Measurements from ENCODE around the gene CD247. TPM values are rescaled to one million over a fixed set of nuclear protein-coding genes. Genes with fewer than 3 reads are reported as not detected.

Gene CD247
- total and polyA plus RNA-seq, 2 of the 13 experiments (the other 11 are each of a cell fraction or from before 2014, with no cell fraction given) = 0.20 TPM; not detected in 1

DNA sequence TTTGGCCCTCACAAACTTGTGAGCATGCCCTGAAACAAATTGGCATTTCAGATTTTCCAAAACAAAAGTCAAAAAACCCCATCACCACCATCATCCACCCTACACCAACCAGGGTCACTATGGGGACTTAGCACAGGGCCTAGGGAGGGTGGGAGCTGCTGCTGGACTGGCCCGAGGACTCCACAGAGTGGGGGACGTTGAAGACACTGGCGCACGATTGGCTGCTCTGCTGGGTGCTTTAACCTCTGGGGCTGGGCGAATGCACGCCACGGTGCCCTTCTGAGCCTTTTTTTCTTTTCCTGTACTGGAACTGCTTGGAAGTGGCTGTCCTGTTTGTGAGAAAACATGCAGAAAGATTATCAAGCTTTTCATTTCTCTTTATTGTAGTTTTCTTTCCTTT, 92.8 kb downstream of the CD247 start:
- in situ Hi-C loops (cut with HindIII; ENCODE audit: extremely low pct_ligation_motif_present, low pct_unique_long_range_greater_than_20kb) (no loop called here), intact Hi-C loops (cut with micrococcal nuclease; ENCODE audit: unreplicated experiment) (no loop called here)
- Histone ChIP-seq H3K27ac (ENCODE audit: extremely low read length, insufficient read depth, low read length) (no peak overlapping the region), H3K9ac (ENCODE audit: insufficient read depth, low read depth, low read length) (no peak overlapping the region), H3K4me2 (ENCODE audit: low read depth, low read length) (no peak overlapping the region), H3K9me3 (ENCODE audit: low read length) (no peaks in the 10 kb centered on the region), H3K4me1 (ENCODE audit: insufficient read depth, low read length) (0 out of 2 replicates have a peak, but pooled peaks cover 4% of the 10 kb centered on the region), H2AFZ (ENCODE audit: low read length) (no peak overlapping the region), H3K36me3 (replicated peaks in 1 of 2; ENCODE audit: control insufficient read depth in 1 of 2, insufficient read depth in 2 of 2, low read length in 2 of 2) (peaks cover 0 to 3% of the 10 kb centered on the region in 2 experiments; a peak in 1 of 5 replicates), H3K79me2 (ENCODE audit: insufficient read depth, low read length) (no peaks in the 10 kb centered on the region), H3K4me3 (replicated peaks in 1 of 3; ENCODE audit: insufficient read depth in 1 of 3, low read depth in 2 of 3, low read length in 3 of 3) (no peak overlapping the region), H4K20me1 (ENCODE audit: insufficient read depth, low read length) (no peaks in the 10 kb centered on the region), H3K27me3 (ENCODE audit: control insufficient read depth in 1 of 2, insufficient read depth in 2 of 2, low read length in 2 of 2) (no peaks in the 10 kb centered on the region; a peak in 1 of 5 replicates)
- FAIRE-seq (no peak), DNase-seq (ENCODE audit: low spot score) (no peak), ATAC-seq (no peak)
- ChIA-PET CTCF (ENCODE audit: low intra/inter-chr PET ratio, low total read pairs) (no interaction called here), POLR2A (no interaction called here)
- no peak for TF ChIP-seq ZFX (CRISPR knock-in tag; IDR thresholded peaks at IDR 0.05; ENCODE audit: low read depth)
- TF ChIP-seq HNF4A (CRISPR knock-in tag; IDR thresholded peaks at IDR 0.05) = no peak
- no peak for TF ChIP-seq ZNF713 (CRISPR knock-in tag; IDR thresholded peaks at IDR 0.05)
- TF ChIP-seq ZBTB7A (CRISPR knock-in tag; IDR thresholded peaks at IDR 0.05) = no peak
- no peak for TF ChIP-seq ZNF484 (CRISPR knock-in tag; IDR thresholded peaks at IDR 0.05; ENCODE audit: borderline replicate concordance, low read depth)
- TF ChIP-seq ATF7-NPFF (CRISPR knock-in tag; IDR thresholded peaks at IDR 0.05; ENCODE audit: low read depth) = no peak
- TF ChIP-seq NFYC (CRISPR knock-in tag; IDR thresholded peaks at IDR 0.05) = no peak
- TF ChIP-seq, protein P1, sequence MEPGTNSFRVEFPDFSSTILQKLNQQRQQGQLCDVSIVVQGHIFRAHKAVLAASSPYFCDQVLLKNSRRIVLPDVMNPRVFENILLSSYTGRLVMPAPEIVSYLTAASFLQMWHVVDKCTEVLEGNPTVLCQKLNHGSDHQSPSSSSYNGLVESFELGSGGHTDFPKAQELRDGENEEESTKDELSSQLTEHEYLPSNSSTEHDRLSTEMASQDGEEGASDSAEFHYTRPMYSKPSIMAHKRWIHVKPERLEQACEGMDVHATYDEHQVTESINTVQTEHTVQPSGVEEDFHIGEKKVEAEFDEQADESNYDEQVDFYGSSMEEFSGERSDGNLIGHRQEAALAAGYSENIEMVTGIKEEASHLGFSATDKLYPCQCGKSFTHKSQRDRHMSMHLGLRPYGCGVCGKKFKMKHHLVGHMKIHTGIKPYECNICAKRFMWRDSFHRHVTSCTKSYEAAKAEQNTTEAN (CRISPR knock-in tag; conservative IDR thresholded peaks at IDR 0.05) = no peak
- no peak for TF ChIP-seq ZNF350 (CRISPR knock-in tag; IDR thresholded peaks at IDR 0.05; ENCODE audit: borderline replicate concordance, low read depth)
- TF ChIP-seq ZNF33B (CRISPR knock-in tag; IDR thresholded peaks at IDR 0.05) = no peak
- no peak for TF ChIP-seq ZNF761 (CRISPR knock-in tag; conservative IDR thresholded peaks at IDR 0.05)
- TF ChIP-seq FOXP1 (IDR thresholded peaks at IDR 0.05) = no peak
- no peak for TF ChIP-seq FOXP1 (CRISPR knock-in tag; IDR thresholded peaks at IDR 0.05)
- TF ChIP-seq ZSCAN29 (CRISPR knock-in tag; conservative IDR thresholded peaks at IDR 0.05) = no peak
- WGBS (ENCODE audit: low lambda C conversion rate) = 94% methylated on average over 7 of the region's 7 CpGs
- BruUV-seq (replicated peaks) = no TSS peak
